ENCODE results near the gene TPH2. TPM values are rescaled to one million over a fixed set of nuclear protein-coding genes. Genes with fewer than 3 reads are reported as not detected.

TPH2 gene
- total RNA-seq, 1 experiment from 2014 or later: 0.83 TPM

Other genes with a start within 250 kb of the TPH2 start
- gene RAB21, start 184.0 kb upstream of the TPH2 start, total RNA-seq (2021): 32.6 to 35.8 TPM (median 33.6 TPM) in 3 replicates
- gene TBC1D15, start 99.1 kb upstream of the TPH2 start, total RNA-seq (2021): 34.8 to 37.8 TPM (median 36.8 TPM) in 3 replicates

Measured in WTC11 (cell line).